Measurements from ENCODE around the gene TBL1X. TPM values are rescaled to one million over a fixed set of nuclear protein-coding genes. Genes with fewer than 3 reads are reported as not detected.

Gene TBL1X
- polyA plus RNA-seq, 1 experiment = 24.9 TPM

- H3K27me3 ChIP-seq (ENCODE audit: control insufficient read depth, insufficient read depth, low read length) = no peaks in the 10 kb centered on the region
- H3K27ac ChIP-seq (ENCODE audit: low read depth, low read length) = peak overlapping the region; percentile 11
- H3K4me3 ChIP-seq (ENCODE audit: low read depth, low read length) = no peak overlapping the region
- TF ChIP-seq CTCF (IDR thresholded peaks at IDR 0.05; ENCODE audit: low read depth, low read length) = no peak
- H3K9me3 ChIP-seq (ENCODE audit: control insufficient read depth, insufficient read depth, low read length) = no peaks in the 10 kb centered on the region
- no peak for DNase-seq (ENCODE audit: low read depth, low spot score)
- ChIA-PET CTCF (interaction anchor here (0.6 kb wide), 1 partner anchor 449 kb away, joined by 3 read pairs; no protein-coding TSS in a partner anchor), POLR2A (no interaction called here)
These were observed 205.4 kb downstream of the TBL1X start for GRCh38 chrX:9670136-9670814.

GRCh38 chrX:9671998-9672397 is 207.1 kb downstream of the TBL1X start:
- Histone ChIP-seq H3K9me3 (ENCODE audit: control insufficient read depth, insufficient read depth, low read length) (peaks cover 4% of the 10 kb centered on the region), H3K27ac (ENCODE audit: low read depth, low read length) (no peak overlapping the region), H3K27me3 (ENCODE audit: control insufficient read depth, insufficient read depth, low read length) (no peaks in the 10 kb centered on the region), H3K4me3 (ENCODE audit: low read depth, low read length) (no peak overlapping the region)
- no peak for TF ChIP-seq CTCF (IDR thresholded peaks at IDR 0.05; ENCODE audit: low read depth, low read length)
- ChIA-PET POLR2A (no interaction called here), CTCF (no interaction called here)
- no peak for DNase-seq (ENCODE audit: low read depth, low spot score)

DNA sequence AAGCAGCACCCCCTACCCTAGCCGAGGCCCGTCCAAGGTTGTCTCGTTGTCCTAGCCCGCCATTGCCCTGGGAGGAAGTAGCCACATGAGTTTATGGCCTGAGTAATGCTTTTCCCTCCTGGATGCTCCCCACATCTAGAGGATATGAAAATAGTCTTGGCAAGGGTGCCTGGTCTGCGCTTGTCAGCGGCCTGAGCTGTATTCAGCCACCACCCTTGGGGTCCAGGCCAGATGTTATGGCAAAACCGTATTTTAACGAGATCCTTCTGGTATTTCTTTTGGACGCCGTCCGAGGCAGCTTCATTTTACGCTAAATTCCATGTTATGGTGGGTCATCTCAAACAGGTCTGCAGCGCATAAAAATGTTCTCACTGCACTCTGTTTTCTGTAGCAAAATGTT is 211.4 kb downstream of the TBL1X start:
- no peak overlapping the region for H3K27ac ChIP-seq (ENCODE audit: low read depth, low read length)
- ChIA-PET CTCF (no interaction called here), POLR2A (no interaction called here)
- H3K27me3 ChIP-seq (ENCODE audit: control insufficient read depth, insufficient read depth, low read length) = no peaks in the 10 kb centered on the region
- DNase-seq (ENCODE audit: low read depth, low spot score) = no peak
- peaks cover 4% of the 10 kb centered on the region for H3K9me3 ChIP-seq (ENCODE audit: control insufficient read depth, insufficient read depth, low read length)
- no peak for TF ChIP-seq CTCF (IDR thresholded peaks at IDR 0.05; ENCODE audit: low read depth, low read length)
- no peak overlapping the region for H3K4me3 ChIP-seq (ENCODE audit: low read depth, low read length)

DNA sequence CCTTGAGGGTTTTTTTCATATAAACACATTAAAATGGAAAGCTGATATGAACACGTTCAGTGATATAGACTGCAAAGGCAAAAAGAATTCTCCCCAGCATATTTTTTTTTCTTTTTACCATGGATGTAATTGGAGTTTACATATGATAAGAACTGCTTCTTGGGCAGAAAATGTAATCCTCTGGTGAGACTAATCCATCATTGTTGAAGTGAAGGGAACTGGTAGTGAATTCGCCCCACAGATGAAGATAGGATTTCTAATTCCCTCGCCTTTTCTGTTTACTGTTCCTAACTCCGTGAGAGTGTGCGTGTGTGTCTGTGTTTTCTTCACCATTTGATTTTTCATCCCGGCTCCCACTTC is 211.9 kb downstream of the TBL1X start:
- ChIA-PET CTCF (no interaction called here), POLR2A (no interaction called here)
- no peak for TF ChIP-seq CTCF (IDR thresholded peaks at IDR 0.05; ENCODE audit: low read depth, low read length)
- no peak for DNase-seq (ENCODE audit: low read depth, low spot score)
- Histone ChIP-seq H3K27me3 (ENCODE audit: control insufficient read depth, insufficient read depth, low read length) (no peaks in the 10 kb centered on the region), H3K9me3 (ENCODE audit: control insufficient read depth, insufficient read depth, low read length) (peaks cover 4% of the 10 kb centered on the region), H3K4me3 (ENCODE audit: low read depth, low read length) (no peak overlapping the region), H3K27ac (ENCODE audit: low read depth, low read length) (no peak overlapping the region)

GRCh38 chrX:9677098-9677739 is 212.4 kb downstream of the TBL1X start:
- Histone ChIP-seq H3K4me3 (ENCODE audit: low read depth, low read length) (no peak overlapping the region), H3K27ac (ENCODE audit: low read depth, low read length) (no peak overlapping the region), H3K9me3 (ENCODE audit: control insufficient read depth, insufficient read depth, low read length) (peaks cover 4% of the 10 kb centered on the region), H3K27me3 (ENCODE audit: control insufficient read depth, insufficient read depth, low read length) (no peaks in the 10 kb centered on the region)
- CTCF ChIA-PET = no interaction called here
- no peak for DNase-seq (ENCODE audit: low read depth, low spot score)
- no peak for TF ChIP-seq CTCF (IDR thresholded peaks at IDR 0.05; ENCODE audit: low read depth, low read length)
- POLR2A ChIA-PET = no interaction called here

Data from AG04450 (cell line).